ENCODE measurements around the gene THRB. TPM values are rescaled to one million over a fixed set of nuclear protein-coding genes. Genes with fewer than 3 reads are reported as not detected.

THRB gene
- polyA plus RNA-seq, 2 of the 4 experiments (the other 2 are of a cell fraction), result 2.0 to 2.3 TPM

DNA sequence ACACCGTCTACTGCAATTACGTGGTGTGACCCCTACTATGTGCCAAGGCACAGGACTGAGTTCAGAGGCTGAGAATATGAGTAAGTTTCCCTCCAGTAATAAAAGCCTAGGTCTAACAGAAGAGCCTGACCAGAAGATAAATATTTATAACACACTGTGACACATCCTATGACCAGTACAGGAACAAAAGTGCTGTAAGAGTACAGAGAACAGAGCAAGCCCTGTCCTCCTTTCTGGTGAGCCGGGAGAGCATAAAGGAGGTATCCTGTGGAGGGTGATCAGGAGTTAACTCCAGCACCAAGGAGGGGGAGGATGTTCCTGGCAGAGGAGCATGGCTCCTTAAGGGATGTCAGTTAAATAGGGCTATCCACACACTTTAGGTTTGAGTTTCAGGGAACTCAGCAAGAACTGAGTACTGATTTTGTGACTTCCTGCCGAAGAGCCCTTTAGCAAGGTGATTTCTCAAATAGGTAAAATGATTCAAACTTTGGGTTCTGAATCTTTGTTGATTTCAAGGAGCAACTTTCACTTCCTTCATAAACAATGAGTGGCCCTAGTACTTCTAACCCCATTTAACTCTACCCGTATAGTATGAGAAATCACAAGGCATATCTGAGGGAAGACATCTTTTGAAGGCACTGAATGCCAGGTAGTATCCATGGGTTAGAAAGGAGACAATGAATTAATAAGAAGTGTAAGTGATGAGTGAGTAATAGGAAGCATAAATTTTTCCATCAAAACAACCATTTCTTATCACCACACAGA lies 198.0 kb downstream of the THRB start:
- no peak overlapping the region for H3K4me3 ChIP-seq
- H3K9me3 ChIP-seq, result 0 out of 3 replicates have a peak, but pooled peaks cover 6% of the 10 kb centered on the region
- H3K4me1 ChIP-seq, result peaks cover 24% of the 10 kb centered on the region
- no peak for FAIRE-seq
- ChIA-PET CTCF (no interaction called here), POLR2A (no interaction called here)
- ATAC-seq, result no peak
- WGBS (ENCODE audit: missing lambda C conversion rate), result 90% methylated on average over 5 of the region's 5 CpGs
- no peak for TF ChIP-seq JUNB (IDR thresholded peaks at IDR 0.05)
- no peak for TF ChIP-seq CBX2 (IDR thresholded peaks at IDR 0.05; ENCODE audit: borderline replicate concordance, low read depth)
- no peak for TF ChIP-seq KDM1A (IDR thresholded peaks at IDR 0.05; ENCODE audit: low read depth)
- TF ChIP-seq, protein P1, sequence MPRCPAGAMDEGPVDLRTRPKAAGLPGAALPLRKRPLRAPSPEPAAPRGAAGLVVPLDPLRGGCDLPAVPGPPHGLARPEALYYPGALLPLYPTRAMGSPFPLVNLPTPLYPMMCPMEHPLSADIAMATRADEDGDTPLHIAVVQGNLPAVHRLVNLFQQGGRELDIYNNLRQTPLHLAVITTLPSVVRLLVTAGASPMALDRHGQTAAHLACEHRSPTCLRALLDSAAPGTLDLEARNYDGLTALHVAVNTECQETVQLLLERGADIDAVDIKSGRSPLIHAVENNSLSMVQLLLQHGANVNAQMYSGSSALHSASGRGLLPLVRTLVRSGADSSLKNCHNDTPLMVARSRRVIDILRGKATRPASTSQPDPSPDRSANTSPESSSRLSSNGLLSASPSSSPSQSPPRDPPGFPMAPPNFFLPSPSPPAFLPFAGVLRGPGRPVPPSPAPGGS (IDR thresholded peaks at IDR 0.05), result no peak
- TF ChIP-seq RFX5 (IDR thresholded peaks at IDR 0.05), result no peak
- TF ChIP-seq HEYL (CRISPR knock-in tag; IDR thresholded peaks at IDR 0.05), result no peak
- TF ChIP-seq ESRRA (IDR thresholded peaks at IDR 0.05; ENCODE audit: borderline replicate concordance, low read length), result no peak
- TF ChIP-seq, protein P2, sequence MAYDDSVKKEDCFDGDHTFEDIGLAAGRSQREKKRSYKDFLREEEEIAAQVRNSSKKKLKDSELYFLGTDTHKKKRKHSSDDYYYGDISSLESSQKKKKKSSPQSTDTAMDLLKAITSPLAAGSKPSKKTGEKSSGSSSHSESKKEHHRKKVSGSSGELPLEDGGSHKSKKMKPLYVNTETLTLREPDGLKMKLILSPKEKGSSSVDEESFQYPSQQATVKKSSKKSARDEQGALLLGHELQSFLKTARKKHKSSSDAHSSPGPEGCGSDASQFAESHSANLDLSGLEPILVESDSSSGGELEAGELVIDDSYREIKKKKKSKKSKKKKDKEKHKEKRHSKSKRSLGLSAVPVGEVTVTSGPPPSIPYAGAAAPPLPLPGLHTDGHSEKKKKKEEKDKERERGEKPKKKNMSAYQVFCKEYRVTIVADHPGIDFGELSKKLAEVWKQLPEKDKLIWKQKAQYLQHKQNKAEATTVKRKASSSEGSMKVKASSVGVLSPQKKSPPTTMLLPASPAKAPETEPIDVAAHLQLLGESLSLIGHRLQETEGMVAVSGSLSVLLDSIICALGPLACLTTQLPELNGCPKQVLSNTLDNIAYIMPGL (CRISPR knock-in tag; IDR thresholded peaks at IDR 0.05; ENCODE audit: borderline replicate concordance), result no peak
- no peak for DNase-seq (ENCODE audit: low read depth in 1 of 2, low spot score in 1 of 2)
- no peak overlapping the region for H3K4me2 ChIP-seq
- H3K27ac ChIP-seq, result no peak overlapping the region

DNA sequence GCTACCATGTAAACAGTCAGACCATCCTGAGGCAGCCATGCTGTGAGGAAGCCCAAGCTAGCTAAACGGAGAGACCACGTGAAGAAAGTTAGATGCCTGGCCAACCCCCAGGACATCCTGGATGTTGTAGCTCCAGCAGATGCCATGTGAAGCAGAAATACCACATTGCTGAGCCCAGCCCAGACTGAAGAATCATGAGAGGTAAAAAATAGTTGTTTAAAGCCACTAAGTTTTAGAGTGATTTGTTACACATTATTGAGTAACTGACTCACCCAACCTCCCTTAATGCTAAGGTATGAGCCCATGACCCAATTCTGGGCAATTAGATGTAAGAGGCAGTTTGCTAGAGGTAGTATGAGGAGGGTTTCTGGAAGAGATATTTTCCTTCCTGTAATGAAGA lies 200.5 kb downstream of the THRB start:
- FAIRE-seq, result no peak
- Histone ChIP-seq H3K4me3 (no peak overlapping the region), H3K4me2 (no peak overlapping the region), H3K27ac (no peak overlapping the region), H3K9me3 (0 out of 3 replicates have a peak, but pooled peaks cover 6% of the 10 kb centered on the region), H3K4me1 (peaks cover 6% of the 10 kb centered on the region)
- no peak for DNase-seq (ENCODE audit: low read depth in 1 of 2, low spot score in 1 of 2)
- POLR2A ChIA-PET, result no interaction called here
- WGBS (ENCODE audit: missing lambda C conversion rate), result 90% methylated on average over 2 of the region's 2 CpGs
- no peak for TF ChIP-seq ZC3H11A (IDR thresholded peaks at IDR 0.05)
- TF ChIP-seq CHD4 (IDR thresholded peaks at IDR 0.05; ENCODE audit: borderline replicate concordance), result no peak
- TF ChIP-seq, protein P3, sequence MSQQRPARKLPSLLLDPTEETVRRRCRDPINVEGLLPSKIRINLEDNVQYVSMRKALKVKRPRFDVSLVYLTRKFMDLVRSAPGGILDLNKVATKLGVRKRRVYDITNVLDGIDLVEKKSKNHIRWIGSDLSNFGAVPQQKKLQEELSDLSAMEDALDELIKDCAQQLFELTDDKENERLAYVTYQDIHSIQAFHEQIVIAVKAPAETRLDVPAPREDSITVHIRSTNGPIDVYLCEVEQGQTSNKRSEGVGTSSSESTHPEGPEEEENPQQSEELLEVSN (IDR thresholded peaks at IDR 0.05; ENCODE audit: borderline replicate concordance, low read depth), result no peak
- no peak for TF ChIP-seq POLR2A (IDR thresholded peaks at IDR 0.05; ENCODE audit: low read length)
- TF ChIP-seq ZFP36 (IDR thresholded peaks at IDR 0.05; ENCODE audit: borderline replicate concordance, partially characterized antibody), result no peak
- ATAC-seq, result no peak
- CTCF ChIA-PET, result no interaction called here

GRCh38 chr3:24291646-24292045 lies 203.0 kb downstream of the THRB start:
- TF ChIP-seq HEYL (CRISPR knock-in tag; IDR thresholded peaks at IDR 0.05), result no peak
- TF ChIP-seq, protein P4, sequence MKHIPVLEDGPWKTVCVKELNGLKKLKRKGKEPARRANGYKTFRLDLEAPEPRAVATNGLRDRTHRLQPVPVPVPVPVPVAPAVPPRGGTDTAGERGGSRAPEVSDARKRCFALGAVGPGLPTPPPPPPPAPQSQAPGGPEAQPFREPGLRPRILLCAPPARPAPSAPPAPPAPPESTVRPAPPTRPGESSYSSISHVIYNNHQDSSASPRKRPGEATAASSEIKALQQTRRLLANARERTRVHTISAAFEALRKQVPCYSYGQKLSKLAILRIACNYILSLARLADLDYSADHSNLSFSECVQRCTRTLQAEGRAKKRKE (CRISPR knock-in tag; IDR thresholded peaks at IDR 0.05; ENCODE audit: low read depth), result no peak
- TF ChIP-seq, protein P5, sequence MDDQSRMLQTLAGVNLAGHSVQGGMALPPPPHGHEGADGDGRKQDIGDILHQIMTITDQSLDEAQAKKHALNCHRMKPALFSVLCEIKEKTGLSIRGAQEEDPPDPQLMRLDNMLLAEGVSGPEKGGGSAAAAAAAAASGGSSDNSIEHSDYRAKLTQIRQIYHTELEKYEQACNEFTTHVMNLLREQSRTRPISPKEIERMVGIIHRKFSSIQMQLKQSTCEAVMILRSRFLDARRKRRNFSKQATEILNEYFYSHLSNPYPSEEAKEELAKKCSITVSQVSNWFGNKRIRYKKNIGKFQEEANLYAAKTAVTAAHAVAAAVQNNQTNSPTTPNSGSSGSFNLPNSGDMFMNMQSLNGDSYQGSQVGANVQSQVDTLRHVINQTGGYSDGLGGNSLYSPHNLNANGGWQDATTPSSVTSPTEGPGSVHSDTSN (IDR thresholded peaks at IDR 0.05), result no peak
- DNase-seq (ENCODE audit: low read depth in 1 of 2, low spot score in 1 of 2) (no peak), FAIRE-seq (no peak), ATAC-seq (no peak)
- Histone ChIP-seq H3K4me2 (no peak overlapping the region), H3K9me3 (0 out of 3 replicates have a peak, but pooled peaks cover 6% of the 10 kb centered on the region), H3K4me1 (no peaks in the 10 kb centered on the region), H3K27ac (no peak overlapping the region), H3K4me3 (no peak overlapping the region)
- CTCF ChIA-PET, result no interaction called here
- POLR2A ChIA-PET, result no interaction called here
